ENCODE measurements around the gene PLA2G6.

Gene PLA2G6

GRCh38 chr22:38131399-38131798 is 50.2 kb downstream of the PLA2G6 start:
- in situ Hi-C loops (cut with MboI; ENCODE audit: low sequenced_read_pairs, unreplicated experiment) = no loop called here
- TF ChIP-seq CTCF (IDR thresholded peaks at IDR 0.05; ENCODE audit: borderline replicate concordance, control extremely low read depth, extremely low read depth, insufficient read depth, missing control alignments) = no peak
- DNase-seq (ENCODE audit: low spot score) = no peak

GRCh38 chr22:38129856-38130255 is 51.8 kb downstream of the PLA2G6 start:
- no peak for TF ChIP-seq CTCF (IDR thresholded peaks at IDR 0.05; ENCODE audit: borderline replicate concordance, control extremely low read depth, extremely low read depth, insufficient read depth, missing control alignments)

GRCh38 chr22:38129021-38129420 is 52.6 kb downstream of the PLA2G6 start:
- no peak for DNase-seq (ENCODE audit: low spot score)
- in situ Hi-C loops (cut with MboI; ENCODE audit: low sequenced_read_pairs, unreplicated experiment) = no loop called here
- TF ChIP-seq CTCF (IDR thresholded peaks at IDR 0.05; ENCODE audit: borderline replicate concordance, control extremely low read depth, extremely low read depth, insufficient read depth, missing control alignments) = no peak

More at GRCh38 chr22:38129856-38130255, 51.8 kb downstream of the PLA2G6 start:
- in situ Hi-C loops (cut with MboI; ENCODE audit: low sequenced_read_pairs, unreplicated experiment) = no loop called here
- no peak for DNase-seq (ENCODE audit: low spot score)

- in situ Hi-C loops (cut with MboI; ENCODE audit: low sequenced_read_pairs, unreplicated experiment) = no loop called here
- no peak for DNase-seq (ENCODE audit: low spot score)
- TF ChIP-seq CTCF (IDR thresholded peaks at IDR 0.05; ENCODE audit: borderline replicate concordance, control extremely low read depth, extremely low read depth, insufficient read depth, missing control alignments) = no peak
Observed at GRCh38 chr22:38127869-38128268, 53.8 kb downstream of the PLA2G6 start.

- in situ Hi-C loops (cut with MboI; ENCODE audit: low sequenced_read_pairs, unreplicated experiment) = no loop called here
- DNase-seq (ENCODE audit: low spot score) = no peak
- TF ChIP-seq CTCF (IDR thresholded peaks at IDR 0.05; ENCODE audit: borderline replicate concordance, control extremely low read depth, extremely low read depth, insufficient read depth, missing control alignments) = no peak
Observed at GRCh38 chr22:38126928-38127668, 54.5 kb downstream of the PLA2G6 start.

GRCh38 chr22:38125751-38126201 is 55.9 kb downstream of the PLA2G6 start:
- in situ Hi-C loops (cut with MboI; ENCODE audit: low sequenced_read_pairs, unreplicated experiment) = no loop called here
- no peak for DNase-seq (ENCODE audit: low spot score)
- TF ChIP-seq CTCF (IDR thresholded peaks at IDR 0.05; ENCODE audit: borderline replicate concordance, control extremely low read depth, extremely low read depth, insufficient read depth, missing control alignments) = no peak
